WTC11 (cell line): ENCODE results near the gene FAU. TPM values are rescaled to one million over a fixed set of nuclear protein-coding genes. Genes with fewer than 3 reads are reported as not detected.
A peak's percentile ranks its signal among the peaks of the same experiment; 100 is the strongest.

Experiments used
- ATF2 ChIP-seq: sonication (generic); formaldehyde crosslinking; IDR thresholded peaks from 2 replicates; pipeline ENCODE4 v1.8.1; 2022; ENCODE audit warnings: low read depth, missing genetic modification reagents, borderline replicate concordance
- ATF6 ChIP-seq: sonication (generic); formaldehyde crosslinking; IDR thresholded peaks from 2 replicates; pipeline ENCODE4 v1.8.1; 2023; ENCODE audit warnings: mild to moderate bottlenecking, missing genetic modification reagents
- ETV6 ChIP-seq: sonication (generic); formaldehyde crosslinking; IDR thresholded peaks from 2 replicates; pipeline ENCODE4 v1.8.1; 2022; ENCODE audit warnings: mild to moderate bottlenecking, missing genetic modification reagents
- FOXP4 ChIP-seq: sonication (generic); formaldehyde crosslinking; IDR thresholded peaks from 2 replicates; pipeline ENCODE4 v1.8.0; 2022; ENCODE audit warnings: mild to moderate bottlenecking, missing genetic modification reagents
- HMGXB4 ChIP-seq: sonication (generic); formaldehyde crosslinking; IDR thresholded peaks from 2 replicates; pipeline ENCODE4 v1.8.1; 2023; ENCODE audit warnings: mild to moderate bottlenecking, moderate library complexity, missing genetic modification reagents
- JUN ChIP-seq: sonication (generic); formaldehyde crosslinking; IDR thresholded peaks from 2 replicates; pipeline ENCODE4 v1.8.0; 2023; ENCODE audit warnings: mild to moderate bottlenecking, missing genetic modification reagents
- KAT7 ChIP-seq: sonication (generic); formaldehyde crosslinking; IDR thresholded peaks from 2 replicates; pipeline ENCODE4 v1.8.1; 2023; ENCODE audit warnings: missing genetic modification reagents, mild to moderate bottlenecking, borderline replicate concordance
- MAX ChIP-seq: sonication (generic); formaldehyde crosslinking; IDR thresholded peaks from 2 replicates; pipeline ENCODE4 v1.8.0; 2022; ENCODE audit warnings: mild to moderate bottlenecking, missing genetic modification reagents
- MXD4 ChIP-seq: fragments of 250-450 bp; sonication (Bioruptor Pico); IDR thresholded peaks from 2 replicates; pipeline ENCODE4 v1.8.0; 2021; ENCODE audit warnings: mild to moderate bottlenecking, moderate library complexity, borderline replicate concordance
- MYBL2 ChIP-seq: sonication (generic); formaldehyde crosslinking; IDR thresholded peaks from 2 replicates; pipeline ENCODE4 v1.8.1; 2023; ENCODE audit warnings: mild to moderate bottlenecking, moderate library complexity, missing genetic modification reagents
- NFATC4 ChIP-seq: fragments of 250-450 bp; sonication (Bioruptor Pico); IDR thresholded peaks from 2 replicates; pipeline ENCODE4 v1.9.0; 2021; ENCODE audit warnings: mild to moderate bottlenecking
- NFYB ChIP-seq: sonication (generic); formaldehyde crosslinking; conservative IDR thresholded peaks from 2 replicates; pipeline ENCODE4 v1.8.0; 2022; ENCODE audit warnings: low read depth, missing genetic modification reagents
- OVOL2 ChIP-seq: fragments of 250-450 bp; sonication (Bioruptor Pico); IDR thresholded peaks from 2 replicates; pipeline ENCODE4 v1.9.0; 2021; ENCODE audit warnings: mild to moderate bottlenecking, borderline replicate concordance
- PRRX2 ChIP-seq: fragments of 250-450 bp; sonication (Bioruptor Pico); IDR thresholded peaks from 2 replicates; pipeline ENCODE4 v1.8.0; 2021; ENCODE audit warnings: mild to moderate bottlenecking
- RELA ChIP-seq: sonication (generic); formaldehyde crosslinking; IDR thresholded peaks from 2 replicates; pipeline ENCODE4 v1.8.1; 2022; ENCODE audit warnings: missing genetic modification reagents, mild to moderate bottlenecking, borderline replicate concordance
- SMAD3 ChIP-seq: sonication (generic); formaldehyde crosslinking; IDR thresholded peaks from 2 replicates; pipeline ENCODE4 v1.8.0; 2022; ENCODE audit warnings: missing genetic modification reagents, mild to moderate bottlenecking, borderline replicate concordance
- SP1 ChIP-seq: sonication (generic); formaldehyde crosslinking; conservative IDR thresholded peaks from 2 replicates; pipeline ENCODE4 v1.8.1; 2022; ENCODE audit warnings: missing genetic modification reagents
- TEAD4 ChIP-seq: sonication (generic); formaldehyde crosslinking; IDR thresholded peaks from 2 replicates; pipeline ENCODE4 v1.8.0; 2022; ENCODE audit warnings: mild to moderate bottlenecking, missing genetic modification reagents
- TP53 ChIP-seq: sonication (generic); formaldehyde crosslinking; IDR thresholded peaks from 2 replicates; pipeline ENCODE4 v1.8.1; 2023; ENCODE audit warnings: mild to moderate bottlenecking, missing genetic modification reagents
- ZBTB43 ChIP-seq: sonication (generic); formaldehyde crosslinking; IDR thresholded peaks from 2 replicates; pipeline ENCODE4 v1.8.1; 2023; ENCODE audit warnings: mild to moderate bottlenecking, missing genetic modification reagents
- ZMAT4 ChIP-seq: fragments of 250-450 bp; sonication (Bioruptor Pico); IDR thresholded peaks from 2 replicates; pipeline ENCODE4 v1.9.0; 2021; ENCODE audit warnings: mild to moderate bottlenecking
- ZNF121 ChIP-seq: sonication (generic); formaldehyde crosslinking; IDR thresholded peaks from 2 replicates; pipeline ENCODE4 v1.8.0; 2023; ENCODE audit warnings: missing genetic modification reagents
- ZNF219 ChIP-seq: sonication (generic); formaldehyde crosslinking; IDR thresholded peaks from 2 replicates; pipeline ENCODE4 v1.8.0; 2023; ENCODE audit warnings: missing genetic modification reagents, mild to moderate bottlenecking, borderline replicate concordance
- ZNF396 ChIP-seq: fragments of 250-450 bp; sonication (Bioruptor Pico); IDR thresholded peaks from 2 replicates; pipeline ENCODE4 v1.8.0; 2021; ENCODE audit warnings: mild to moderate bottlenecking, moderate library complexity, borderline replicate concordance
- ZNF512 ChIP-seq: sonication (generic); formaldehyde crosslinking; IDR thresholded peaks from 2 replicates; pipeline ENCODE4 v1.8.1; 2022; ENCODE audit warnings: missing genetic modification reagents, borderline replicate concordance
- ZSCAN18 ChIP-seq: fragments of 250-450 bp; sonication (Bioruptor Pico); IDR thresholded peaks from 2 replicates; pipeline ENCODE4 v2.1.2; 2022; ENCODE audit warnings: mild to moderate bottlenecking, moderate library complexity
- total RNA-seq: library from RNA; stranded (reverse); gene quantifications from 3 replicates; pipeline ENCODE4 v1.2.3, GENCODE V29; 2021

Gene FAU
- total RNA-seq, 1 experiment from 2014 or later, result 991 TPM

- no peak for TF ChIP-seq ZSCAN18
- TF ChIP-seq JUN (CRISPR knock-in tag), result 0 out of 2 replicates have a peak, but pooled peaks have one; percentile 63
- TF ChIP-seq ATF2, result no peak
- 0 out of 2 replicates have a peak, but pooled peaks have one; percentile 14 for TF ChIP-seq NFYB (CRISPR knock-in tag)
- no peak for TF ChIP-seq ZNF512 (CRISPR knock-in tag)
- TF ChIP-seq ZNF121, result no peak
- no peak for TF ChIP-seq MXD4 (CRISPR knock-in tag)
- TF ChIP-seq ATF6 (CRISPR knock-in tag), result no peak
- TF ChIP-seq HMGXB4 (CRISPR knock-in tag), result no peak
- TF ChIP-seq ZBTB43 (CRISPR knock-in tag), result peak; percentile 83; the same call in 1 of the 2 replicates
- peak; percentile 93 for TF ChIP-seq SMAD3 (CRISPR knock-in tag)
- peak; percentile 86 for TF ChIP-seq TP53
- no peak for TF ChIP-seq ZNF396 (CRISPR knock-in tag)
- TF ChIP-seq OVOL2 (CRISPR knock-in tag), result no peak
- TF ChIP-seq TEAD4, result no peak
- peak; percentile 78 for TF ChIP-seq FOXP4 (CRISPR knock-in tag)
- no peak for TF ChIP-seq ZMAT4 (CRISPR knock-in tag)
- peak; percentile 95 for TF ChIP-seq KAT7 (CRISPR knock-in tag)
- no peak for TF ChIP-seq ETV6 (CRISPR knock-in tag)
- peak; percentile 86; the same call in 1 of the 2 replicates for TF ChIP-seq ZNF219 (CRISPR knock-in tag)
- 0 out of 2 replicates have a peak, but pooled peaks have one; percentile 48 for TF ChIP-seq SP1 (CRISPR knock-in tag)
- TF ChIP-seq MYBL2, result peak; percentile 83
- TF ChIP-seq MAX (CRISPR knock-in tag), result peak; percentile 95
- TF ChIP-seq PRRX2 (CRISPR knock-in tag), result no peak
- TF ChIP-seq NFATC4 (CRISPR knock-in tag), result no peak
- peak; percentile 87; the same call in 1 of the 2 replicates for TF ChIP-seq RELA (CRISPR knock-in tag)
Measured at GRCh38 chr11:65116370-65117205, 5.3 kb downstream of the FAU start (continued).
